IMR-90 (cell line): ENCODE data around the gene TBRG4. TPM values are rescaled to one million over a fixed set of nuclear protein-coding genes. Genes with fewer than 3 reads are reported as not detected.

Source experiments
- ATAC-seq: fragments of 200-7000 bp; cut with Tn5 transposase; 2 replicates; pipeline ENCODE4 v1.9.1; 2020; ENCODE audit warnings: low read depth, mild to moderate bottlenecking, moderate library complexity
- BruUV-seq: library from RNA; stranded (reverse); fragments of 400-500 nt; replicated peaks from 2 replicates; lab custom pipeline; 2021; lab: Mats Ljungman, UMichigan
- CTCF ChIA-PET: fragments of 300-600 bp; formaldehyde crosslinking; extraction: SDS; loops from one replicate; lab custom pipeline; 2021; ENCODE audit warnings: antibody characterized with exemption; lab: Yijun Ruan, JAX
- POLR2A ChIA-PET: fragments of 300-600 bp; sonication (Branson Sonifier 250); formaldehyde crosslinking; loops from one replicate; lab custom pipeline; 2022; ENCODE audit warnings: antibody characterized with exemption; ENCODE audit not compliant: unreplicated experiment; lab: Charles Lee
- DNase-seq: peaks from one replicate; pipeline ENCODE4 v3.0.0; 2013
- H2AFZ ChIP-seq: replicated peaks from 2 replicates; pipeline ENCODE3; 2013; ENCODE audit warnings: low read length, mild to moderate bottlenecking; ENCODE audit not compliant: poor library complexity
- H2AK5ac ChIP-seq: 2 replicates; pipeline ENCODE4 v1.6.1; 2013; ENCODE audit warnings: low read depth, low read length, inconsistent platforms
- H2AK9ac ChIP-seq: replicated peaks from 2 replicates; pipeline ENCODE3; 2013; ENCODE audit warnings: mild to moderate bottlenecking, low read depth, low read length, moderate library complexity; ENCODE audit not compliant: poor library complexity
- H2BK120ac ChIP-seq: 2 replicates; pipeline ENCODE4 v1.6.1; 2013; ENCODE audit warnings: low read depth, low read length, inconsistent platforms
- H2BK15ac ChIP-seq: 3 replicates; pipeline ENCODE4 v1.6.1; 2013; ENCODE audit warnings: low read depth, low read length, inconsistent platforms
- H2BK20ac ChIP-seq: 2 replicates; pipeline ENCODE4 v1.6.1; 2013; ENCODE audit warnings: low read depth, mild to moderate bottlenecking, inconsistent platforms, low read length, moderate library complexity
- H2BK5ac ChIP-seq: 2 replicates; pipeline ENCODE4 v1.6.1; 2013; ENCODE audit warnings: mild to moderate bottlenecking, low read depth, low read length, inconsistent platforms; ENCODE audit not compliant: poor library complexity, severe bottlenecking
- H3K14ac ChIP-seq: replicated peaks from 2 replicates; pipeline ENCODE4 v1.6.1; 2013; ENCODE audit warnings: low read depth, low read length, inconsistent platforms
- H3K18ac ChIP-seq: 2 replicates; pipeline ENCODE4 v1.6.1; 2013; ENCODE audit warnings: low read depth, low read length, control low read depth
- H3K23ac ChIP-seq: 2 replicates; pipeline ENCODE4 v1.6.1; 2013; ENCODE audit warnings: low read depth, low read length, inconsistent platforms
- H3K27ac ChIP-seq: 2 replicates; pipeline ENCODE4 v1.5.1; 2013; ENCODE audit warnings: mild to moderate bottlenecking, control low read depth, low read length; ENCODE audit not compliant: insufficient read depth
- H3K27me3 ChIP-seq: 2 replicates; pipeline ENCODE4 v1.6.1; 2013; ENCODE audit warnings: low read length; ENCODE audit not compliant: control insufficient read depth, insufficient read depth
- H3K36me3 ChIP-seq: 2 replicates; pipeline ENCODE4 v1.6.1; 2013; ENCODE audit warnings: low read length, mixed read lengths; ENCODE audit not compliant: control insufficient read depth, insufficient read depth
- H3K4ac ChIP-seq: 2 replicates; pipeline ENCODE4 v1.6.1; 2013; ENCODE audit warnings: low read depth, low read length, inconsistent platforms
- H3K4me1 ChIP-seq: 2 replicates; pipeline ENCODE4 v1.6.1; 2013; ENCODE audit warnings: low read length, mixed read lengths; ENCODE audit not compliant: control insufficient read depth, insufficient read depth
- H3K4me2 ChIP-seq: 2 replicates; pipeline ENCODE4 v1.6.1; 2013; ENCODE audit warnings: low read depth, mild to moderate bottlenecking, control low read depth, low read length, moderate library complexity
- H3K4me3 ChIP-seq: 2 replicates; pipeline ENCODE4 v1.5.1; 2013; ENCODE audit warnings: low read depth, mild to moderate bottlenecking, control low read depth, low read length, moderate library complexity; ENCODE audit not compliant: insufficient read depth
- H3K56ac ChIP-seq: 2 replicates; pipeline ENCODE4 v1.6.1; 2013; ENCODE audit warnings: low read length, inconsistent platforms; ENCODE audit not compliant: insufficient read depth; ENCODE audit errors: extremely low read depth
- H3K79me1 ChIP-seq, 2 experiments: 2 replicates each; pipeline ENCODE4 v1.6.1; 2013; ENCODE audit warnings: low read length in 2 of 2, inconsistent platforms in 1 of 2, low read depth in 1 of 2
- H3K9ac ChIP-seq: 2 replicates; pipeline ENCODE4 v1.6.1; 2013; ENCODE audit warnings: low read depth, low read length, control low read depth
- H3K9me1 ChIP-seq: 2 replicates; pipeline ENCODE4 v1.6.1; 2013; ENCODE audit warnings: low read length, inconsistent platforms; ENCODE audit not compliant: insufficient read depth
- H3K9me3 ChIP-seq: 2 replicates; pipeline ENCODE4 v1.6.1; 2013; ENCODE audit warnings: low read length; ENCODE audit not compliant: control insufficient read depth, insufficient read depth
- H4K20me1 ChIP-seq: 2 replicates; pipeline ENCODE4 v1.6.1; 2013; ENCODE audit warnings: low read length, inconsistent platforms; ENCODE audit not compliant: insufficient read depth
- H4K5ac ChIP-seq: 2 replicates; pipeline ENCODE4 v1.6.1; 2013; ENCODE audit warnings: mild to moderate bottlenecking, low read depth, low read length, control low read depth
- H4K8ac ChIP-seq, 2 experiments: 2 replicates each; pipeline ENCODE4 v1.6.1; 2013; ENCODE audit warnings: low read depth in 2 of 2, low read length in 2 of 2, control low read depth in 1 of 2, inconsistent platforms in 1 of 2
- H4K91ac ChIP-seq: 2 replicates; pipeline ENCODE4 v1.6.1; 2013; ENCODE audit warnings: low read depth, low read length, inconsistent platforms; ENCODE audit not compliant: insufficient read depth
- CEBPB ChIP-seq: IDR thresholded peaks from 2 replicates; pipeline ENCODE4 v1.6.1; 2012; ENCODE audit warnings: low read depth, low read length, improper control_type of control experiment
- CHD1 ChIP-seq: IDR thresholded peaks from 2 replicates; pipeline ENCODE4 v1.6.1; 2012; ENCODE audit warnings: low read depth, low read length, improper control_type of control experiment
- FOS ChIP-seq: fragments of 150-350 bp; IDR thresholded peaks from 2 replicates; pipeline ENCODE4 v1.6.1; 2016; ENCODE audit warnings: low read depth, low read length
- MAFK ChIP-seq: IDR thresholded peaks from 2 replicates; pipeline ENCODE4 v1.6.1; 2012; ENCODE audit warnings: low read depth, low read length, improper control_type of control experiment
- MAZ ChIP-seq: IDR thresholded peaks from 2 replicates; pipeline ENCODE4 v1.6.1; 2012; ENCODE audit warnings: low read depth, mild to moderate bottlenecking, low read length, improper control_type of control experiment, moderate library complexity, borderline replicate concordance
- NFE2L2 ChIP-seq: fragments of 150-350 bp; IDR thresholded peaks from 2 replicates; pipeline ENCODE4 v1.6.1; 2016; ENCODE audit warnings: low read depth, mild to moderate bottlenecking, low read length
- RCOR1 ChIP-seq: IDR thresholded peaks from 2 replicates; pipeline ENCODE4 v1.6.1; 2012; ENCODE audit warnings: mild to moderate bottlenecking, low read length, improper control_type of control experiment; ENCODE audit not compliant: insufficient replicate concordance
- SMC3 ChIP-seq: fragments of 150-350 bp; IDR thresholded peaks from 2 replicates; pipeline ENCODE4 v1.6.1; 2016; ENCODE audit warnings: low read depth, mild to moderate bottlenecking, antibody characterized with exemption, low read length, moderate library complexity
- WGBS, 2 experiments: methylation state at CpG; one replicate each; pipeline versions ENCODE4 v1.1.5 to v1.1.7; 2013; ENCODE audit warnings: missing lambda C conversion rate in 2 of 2; ENCODE audit not compliant: insufficient read length in 1 of 2; ENCODE audit errors: extremely low coverage in 2 of 2; 5-methylcytosine and 5-hydroxymethylcytosine counted together
- dilution Hi-C: fragments of 300-500 bp; cut with HindIII; formaldehyde crosslinking; loops from one replicate; pipeline ENCODE4 v1.14.3; 2018; ENCODE audit warnings: low sequenced_read_pairs; ENCODE audit not compliant: unreplicated experiment
- in situ Hi-C: fragments of 300-500 bp; cut with MboI; formaldehyde crosslinking; loops from 3 replicates; pipeline ENCODE4 v1.14.3; 2019; ENCODE audit warnings: low sequenced_read_pairs, inconsistent platforms, mixed read lengths
- intact Hi-C: fragments of 100-400 bp; cut with micrococcal nuclease; formaldehyde crosslinking; loops from 2 replicates; pipeline ENCODE4 v1.10.0; 2022
- polyA plus RNA-seq, 3 experiments: library from polyadenylated mRNA; depleted of rRNA; stranded (reverse); fragments of >200 nt; gene quantifications; 2 replicates each; pipeline ENCODE4 v1.2.3, GENCODE V29; 2012; ENCODE audit warnings: low replicate concordance in 1 of 3
- total RNA-seq: library from RNA; depleted of rRNA; stranded (reverse); fragments of >200 nt; gene quantifications from 2 replicates; pipeline ENCODE4 v1.2.3, GENCODE V29; 2012

Gene TBRG4
- total and polyA plus RNA-seq, 2 of the 4 experiments (the other 2 are of a cell fraction) = 71.6 to 77.6 TPM

DNA sequence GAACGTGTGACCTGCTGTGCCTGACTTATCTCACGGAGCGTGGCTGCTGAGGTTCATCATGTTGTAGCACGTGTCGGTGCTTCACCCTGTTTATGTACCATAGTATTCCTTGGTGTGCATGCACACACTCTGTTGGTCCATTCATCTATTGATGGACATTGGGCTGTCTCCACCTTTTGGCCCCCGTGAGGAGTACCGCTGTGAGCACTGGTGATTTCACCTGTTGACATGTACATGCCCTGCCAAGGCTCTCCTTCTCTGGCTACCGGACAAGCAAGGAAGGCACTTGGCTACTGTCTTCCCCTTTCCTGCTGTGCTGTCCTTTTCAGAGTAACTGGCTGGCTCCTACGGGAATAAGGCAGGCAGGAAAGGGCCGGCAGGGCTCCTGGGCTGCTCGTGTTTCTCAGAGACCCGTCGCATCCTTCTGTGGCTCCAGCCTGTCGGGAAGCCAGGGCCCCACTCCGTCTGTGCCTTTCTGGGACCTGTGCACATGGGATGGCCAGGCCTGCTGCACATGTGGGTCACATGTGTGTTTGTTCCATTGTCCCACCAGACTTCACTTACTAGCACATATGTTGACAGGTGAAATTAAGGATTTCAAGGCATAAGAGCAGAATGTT is 17.8 kb upstream of the TBRG4 start:
- ATAC-seq (no peak), DNase-seq (no peak)
- no peak overlapping the region for H3K9ac ChIP-seq
- dilution Hi-C loops = no loop called here
- H3K4me1 ChIP-seq = no peaks in the 10 kb centered on the region
- intact Hi-C loops = no loop called here
- H2BK5ac ChIP-seq = no peak overlapping the region
- no peak overlapping the region for H4K91ac ChIP-seq
- ChIA-PET POLR2A (no interaction called here), CTCF (no interaction called here)
- H2BK20ac ChIP-seq = no peak overlapping the region
- no peaks in the 10 kb centered on the region for H3K79me1 ChIP-seq
- H3K9me3 ChIP-seq = no peaks in the 10 kb centered on the region
- WGBS, 2 experiments = 70% methylated on average over 9 of the region's 15 CpGs; no CpG with 5 or more reads in 1 of the 2 experiments
- H3K9me1 ChIP-seq = no peaks in the 10 kb centered on the region; the same call in 1 of the 2 replicates
- H3K14ac ChIP-seq = no peak overlapping the region
- H3K4ac ChIP-seq = no peak overlapping the region
- no peak for TF ChIP-seq CEBPB
- no peak for TF ChIP-seq SMC3
- TF ChIP-seq MAZ = no peak
- no peak for TF ChIP-seq RCOR1
- TF ChIP-seq CHD1 = no peak
- TF ChIP-seq NFE2L2 = no peak
- no peak for TF ChIP-seq MAFK
- no peak for TF ChIP-seq FOS
- no peak overlapping the region for H3K27ac ChIP-seq
- H2BK120ac ChIP-seq = no peak overlapping the region
- no peak overlapping the region for H2BK15ac ChIP-seq
- H3K4me2 ChIP-seq = no peak overlapping the region
- H2AK9ac ChIP-seq = peak overlapping the region; percentile 28
- no peak overlapping the region for H3K23ac ChIP-seq
- in situ Hi-C loops = no loop called here
- no peak overlapping the region for H4K8ac ChIP-seq
- no peak overlapping the region for H3K4me3 ChIP-seq
- peaks cover 19% of the 10 kb centered on the region for H3K27me3 ChIP-seq
- H3K36me3 ChIP-seq = no peaks in the 10 kb centered on the region
- no TSS peak for BruUV-seq
- H2AFZ ChIP-seq = peak overlapping the region; percentile 21
- no peak overlapping the region for H4K5ac ChIP-seq
- no peaks in the 10 kb centered on the region for H4K20me1 ChIP-seq
- H3K18ac ChIP-seq = no peak overlapping the region
- no peak overlapping the region for H2AK5ac ChIP-seq
- no peak overlapping the region for H3K56ac ChIP-seq
